Small intestine (tissue), 7 donors: ENCODE results near the gene ECHDC1. TPM values are rescaled to one million over a fixed set of nuclear protein-coding genes. Genes with fewer than 3 reads are reported as not detected.

Experiments
- DNase-seq, 2 donors: peaks; one replicate each; pipeline versions ENCODE4 v3.0.0 to v3.0.0-alpha.2; 2013
- FAIRE-seq: peaks from 2 replicates; lab custom pipeline; 2012; peaks lifted over from hg19 to GRCh38; lab: Jason Lieb, UNC
- H3K27ac ChIP-seq, 3 donors: one replicate each; pipeline ENCODE4 v1.5.1; 2013; ENCODE audit warnings: low read length in 2 of 3, mild to moderate bottlenecking in 2 of 3, control low read depth in 1 of 3, inconsistent platforms in 1 of 3, low read depth in 1 of 3, moderate library complexity in 1 of 3
- H3K27me3 ChIP-seq, 3 donors: one replicate each; pipeline ENCODE4 v1.6.1; 2013; ENCODE audit warnings: low read length in 3 of 3, inconsistent platforms in 1 of 3; ENCODE audit not compliant: control insufficient read depth in 3 of 3, insufficient read depth in 3 of 3
- H3K36me3 ChIP-seq, 3 donors: one replicate each; pipeline ENCODE4 v1.6.1; 2013; ENCODE audit warnings: low read length in 3 of 3, inconsistent platforms in 1 of 3, low read depth in 1 of 3, mild to moderate bottlenecking in 1 of 3, moderate library complexity in 1 of 3; ENCODE audit not compliant: control insufficient read depth in 3 of 3, insufficient read depth in 2 of 3
- H3K4me1 ChIP-seq, 3 donors: one replicate each; pipeline ENCODE4 v1.6.1; 2013; ENCODE audit warnings: low read length in 2 of 3, inconsistent platforms in 1 of 3, low read depth in 1 of 3, mild to moderate bottlenecking in 1 of 3, moderate library complexity in 1 of 3; ENCODE audit not compliant: control insufficient read depth in 3 of 3, insufficient read depth in 2 of 3
- H3K4me3 ChIP-seq, 3 donors: one replicate each; pipeline ENCODE4 v1.5.1; 2013; ENCODE audit warnings: low read length in 3 of 3, control low read depth in 1 of 3, inconsistent platforms in 1 of 3, low read depth in 1 of 3, mild to moderate bottlenecking in 1 of 3, moderate library complexity in 1 of 3
- H3K9me3 ChIP-seq, 2 donors: one replicate each; pipeline ENCODE4 v1.6.1; 2013; ENCODE audit warnings: low read depth in 1 of 2, low read length in 1 of 2; ENCODE audit not compliant: control insufficient read depth in 2 of 2, insufficient read depth in 1 of 2
- WGBS, 3 donors: extraction: QIAGEN DNeasy Blood & Tissue Kit; methylation state at CpG; one replicate each; pipeline ENCODE4 v1.1.7; 2013; 5-methylcytosine and 5-hydroxymethylcytosine counted together
- polyA plus RNA-seq, 4 donors: library from polyadenylated mRNA; stranded (reverse) in 3 of 4; unstranded in 1 of 4; fragments of 200-250 nt in 3 of 4; fragments of 120-200 nt in 1 of 4; gene quantifications; one replicate each; pipeline versions ENCODE4 v1.2.1 to v1.2.3, GENCODE V29; 2013
- donor health status: healthy with polysubstance abuse.
- donor health status: control.
- donor health status: control.
- donor health status: Bipolar disorder and iron deficiency.
- donor health status: healthy.

The ECHDC1 gene
- polyA plus RNA-seq, 4 donors, result 50.0 to 62.2 (median 60.0) TPM

- Histone ChIP-seq H3K9me3 (peaks cover 0 to 3% of the 10 kb centered on the region in 2 donors), H3K27me3 (no peaks in the 10 kb centered on the region), H3K36me3 (peaks cover 0 to 9% (median 0%) of the 10 kb centered on the region in 3 donors), H3K4me3 (no peak overlapping the region), H3K27ac (no peak overlapping the region), H3K4me1 (no peaks in the 10 kb centered on the region)
- WGBS, 3 donors, result 30 to 39% (median 34%) methylated on average over 6 of the region's 6 CpGs
- DNase-seq (peak; percentile 50 to 71), FAIRE-seq (peak; percentile 96)
These were observed 40.4 kb downstream of the ECHDC1 start for GRCh38 chr6:127302728-127303660.

- H3K9me3 ChIP-seq, result peaks cover 0 to 1% of the 10 kb centered on the region in 2 donors
- no peaks in the 10 kb centered on the region for H3K4me1 ChIP-seq
- H3K27me3 ChIP-seq, result no peaks in the 10 kb centered on the region
- H3K36me3 ChIP-seq, result peaks cover 0 to 12% (median 3%) of the 10 kb centered on the region in 3 donors
- DNase-seq (no peak), FAIRE-seq (no peak)
- no peak overlapping the region for H3K27ac ChIP-seq
- WGBS, 3 donors, result 77 to 92% (median 87%) methylated on average over 6 of the region's 6 CpGs
- H3K4me3 ChIP-seq, result no peak overlapping the region
These were observed 42.2 kb downstream of the ECHDC1 start for GRCh38 chr6:127301199-127301700.

- Histone ChIP-seq H3K27me3 (no peaks in the 10 kb centered on the region), H3K4me1 (no peaks in the 10 kb centered on the region), H3K4me3 (no peak overlapping the region), H3K27ac (no peak overlapping the region), H3K9me3 (no peaks in the 10 kb centered on the region), H3K36me3 (peaks cover 0 to 15% (median 3%) of the 10 kb centered on the region in 3 donors)
- no peak for DNase-seq
- FAIRE-seq, result no peak
These were observed 43.0 kb downstream of the ECHDC1 start for GRCh38 chr6:127300411-127300810.

- peaks cover 0 to 15% (median 3%) of the 10 kb centered on the region in 3 donors for H3K36me3 ChIP-seq
- H3K27ac ChIP-seq, result no peak overlapping the region
- 91 to 94% (median 91%) methylated on average over 4 of the region's 4 CpGs for WGBS, 3 donors
- no peaks in the 10 kb centered on the region for H3K4me1 ChIP-seq
- DNase-seq (no peak), FAIRE-seq (no peak)
- no peak overlapping the region for H3K4me3 ChIP-seq
- no peaks in the 10 kb centered on the region for H3K9me3 ChIP-seq
- H3K27me3 ChIP-seq, result no peaks in the 10 kb centered on the region
These were observed 43.7 kb downstream of the ECHDC1 start for GRCh38 chr6:127299522-127300240.

- no peaks in the 10 kb centered on the region for H3K27me3 ChIP-seq
- H3K4me1 ChIP-seq, result no peaks in the 10 kb centered on the region
- no peak overlapping the region for H3K4me3 ChIP-seq
- no peak for DNase-seq
- H3K27ac ChIP-seq, result no peak overlapping the region
- H3K9me3 ChIP-seq, result no peaks in the 10 kb centered on the region
- H3K36me3 ChIP-seq, result peaks cover 0 to 10% (median 6%) of the 10 kb centered on the region in 3 donors
- WGBS, 3 donors, result 83 to 97% (median 93%) methylated on average over 2 of the region's 2 CpGs
- no peak for FAIRE-seq
These were observed 44.9 kb downstream of the ECHDC1 start for GRCh38 chr6:127298475-127298874.

- H3K9me3 ChIP-seq, result no peaks in the 10 kb centered on the region
- FAIRE-seq (no peak), DNase-seq (no peak)
- no peak overlapping the region for H3K4me3 ChIP-seq
- 92 to 99% (median 95%) methylated on average over 4 of the region's 4 CpGs for WGBS, 3 donors
- H3K36me3 ChIP-seq, result peaks cover 0 to 10% (median 7%) of the 10 kb centered on the region in 3 donors
- H3K4me1 ChIP-seq, result no peaks in the 10 kb centered on the region
- no peak overlapping the region for H3K27ac ChIP-seq
- no peaks in the 10 kb centered on the region for H3K27me3 ChIP-seq
These were observed 45.8 kb downstream of the ECHDC1 start for GRCh38 chr6:127297502-127298070.

GRCh38 chr6:127291495-127291894 lies 51.9 kb downstream of the ECHDC1 start:
- 33 to 40% (median 35%) methylated on average over 5 of the region's 5 CpGs for WGBS, 3 donors
- peak overlapping the region in 1 of 3 donors; percentile 15 for H3K4me3 ChIP-seq
- peaks cover 4 to 13% (median 9%) of the 10 kb centered on the region in 3 donors for H3K36me3 ChIP-seq
- H3K9me3 ChIP-seq, result no peaks in the 10 kb centered on the region
- no peaks in the 10 kb centered on the region for H3K27me3 ChIP-seq
- no peak overlapping the region for H3K27ac ChIP-seq
- no peaks in the 10 kb centered on the region for H3K4me1 ChIP-seq
- FAIRE-seq, result no peak
- no peak for DNase-seq
